GM10847 (cell line): ENCODE results near the gene MLLT1.

ENCODE experiments used
- POLR2A ChIP-seq: IDR thresholded peaks from 2 replicates; pipeline ENCODE4 v1.6.1; 2011; ENCODE audit not compliant: insufficient read length; ENCODE audit errors: extremely low read depth

MLLT1 gene

GRCh38 chr19:6279931-6280591 lies at the start of gene MLLT1:
Gene MLLT1, minus strand, starts transcription at chr19:6279975. Its CDS starts 191 bp downstream, at chr19:6279784.
- TF ChIP-seq POLR2A: peak; percentile 27

GRCh38 chr19:6326815-6327214 lies 47.0 kb upstream of the MLLT1 start:
- TF ChIP-seq POLR2A: no peak

GRCh38 chr19:6325614-6326013 lies 45.8 kb upstream of the MLLT1 start:
- TF ChIP-seq POLR2A: no peak

- no peak for TF ChIP-seq POLR2A
Observed at GRCh38 chr19:6324757-6325156, 45.0 kb upstream of the MLLT1 start.

GRCh38 chr19:6322284-6322683 lies 42.5 kb upstream of the MLLT1 start:
- TF ChIP-seq POLR2A: no peak

- no peak for TF ChIP-seq POLR2A
Observed at GRCh38 chr19:6319376-6319775, 39.6 kb upstream of the MLLT1 start.

- TF ChIP-seq POLR2A: no peak
Observed at GRCh38 chr19:6318772-6319171, 39.0 kb upstream of the MLLT1 start.

GRCh38 chr19:6313398-6313969 lies 33.7 kb upstream of the MLLT1 start:
- TF ChIP-seq POLR2A: no peak

GRCh38 chr19:6312018-6312417 lies 32.2 kb upstream of the MLLT1 start:
- TF ChIP-seq POLR2A: no peak

GRCh38 chr19:6298413-6298812 lies 18.6 kb upstream of the MLLT1 start:
- TF ChIP-seq POLR2A: no peak

- TF ChIP-seq POLR2A: no peak
Observed at GRCh38 chr19:6297202-6297601, 17.4 kb upstream of the MLLT1 start.

GRCh38 chr19:6292006-6292405 lies 12.2 kb upstream of the MLLT1 start:
- no peak for TF ChIP-seq POLR2A

- no peak for TF ChIP-seq POLR2A
Observed at GRCh38 chr19:6288737-6289136, 9.0 kb upstream of the MLLT1 start.

- no peak for TF ChIP-seq POLR2A
Observed at GRCh38 chr19:6287269-6287885, 7.6 kb upstream of the MLLT1 start.

- TF ChIP-seq POLR2A: no peak
Observed at GRCh38 chr19:6286676-6287075, 6.9 kb upstream of the MLLT1 start.

GRCh38 chr19:6279620-6279930 lies 200 bp downstream of the MLLT1 start:
- TF ChIP-seq POLR2A: no peak
